GM18498 (cell line): ENCODE measurements around the gene SMCO4.

Experiments used
- ATAC-seq: cut with Tn5 transposase; IDR thresholded peaks from one replicate; pipeline ENCODE4 v1.9.1; 2021; ENCODE audit warnings: mild to moderate bottlenecking, moderate library complexity; ENCODE audit not compliant: unreplicated experiment

The SMCO4 gene

DNA sequence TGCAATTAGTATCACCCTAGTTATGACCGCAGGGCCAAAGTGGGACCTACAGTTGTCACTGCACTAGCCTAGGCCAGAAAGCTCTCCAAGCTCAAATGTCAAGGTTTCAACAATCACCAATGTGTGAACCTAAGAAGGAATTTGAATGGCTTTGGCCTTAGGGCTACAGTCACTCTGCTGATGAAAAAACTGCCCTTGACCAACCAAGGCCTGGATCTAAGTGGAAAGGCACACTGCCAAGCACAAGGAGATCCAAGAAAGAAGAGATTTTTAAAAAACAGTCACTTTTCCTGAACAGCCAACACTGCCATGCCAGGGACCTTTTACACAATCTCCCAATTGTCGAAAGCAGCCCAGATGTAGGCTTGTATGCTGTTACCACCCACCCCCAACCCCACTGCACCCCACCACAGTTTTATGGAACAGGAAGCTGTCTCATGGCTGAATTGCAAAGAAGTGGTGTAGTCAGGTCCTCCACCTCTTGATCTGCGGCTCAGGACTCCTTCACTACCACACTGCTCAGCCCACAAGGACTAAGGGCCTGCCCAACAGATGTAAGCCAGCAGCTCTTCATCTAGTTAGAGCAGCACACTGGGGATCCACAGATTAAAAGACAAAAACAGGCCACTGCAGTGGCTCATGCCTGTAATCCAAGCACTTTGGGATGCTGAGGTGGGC is 32.9 kb downstream of the SMCO4 start:
- ATAC-seq, result no peak

- ATAC-seq, result no peak
These were observed 35.7 kb downstream of the SMCO4 start for GRCh38 chr11:93507517-93507916.

DNA sequence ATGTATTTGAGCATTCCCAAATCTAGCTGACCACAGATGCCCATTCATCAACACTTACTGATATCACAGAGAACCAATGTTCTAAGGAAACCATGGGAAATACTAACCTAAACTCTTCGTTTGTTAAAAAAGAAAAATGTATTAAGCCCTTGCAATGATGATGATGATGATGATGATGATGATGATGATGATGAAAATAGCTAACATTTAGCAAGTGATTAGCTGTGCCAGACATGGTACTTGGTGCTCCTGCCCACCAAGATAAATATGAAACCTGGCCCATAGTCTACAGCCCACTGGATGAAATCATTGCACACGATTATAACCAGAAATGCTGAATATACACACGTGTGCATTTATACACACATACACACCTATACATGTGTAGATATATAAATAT is 37.5 kb downstream of the SMCO4 start:
- ATAC-seq, result no peak

- no peak for ATAC-seq
These were observed 38.8 kb downstream of the SMCO4 start for GRCh38 chr11:93504110-93505095.

- ATAC-seq, result no peak
These were observed 41.3 kb downstream of the SMCO4 start for GRCh38 chr11:93501856-93502255.

DNA sequence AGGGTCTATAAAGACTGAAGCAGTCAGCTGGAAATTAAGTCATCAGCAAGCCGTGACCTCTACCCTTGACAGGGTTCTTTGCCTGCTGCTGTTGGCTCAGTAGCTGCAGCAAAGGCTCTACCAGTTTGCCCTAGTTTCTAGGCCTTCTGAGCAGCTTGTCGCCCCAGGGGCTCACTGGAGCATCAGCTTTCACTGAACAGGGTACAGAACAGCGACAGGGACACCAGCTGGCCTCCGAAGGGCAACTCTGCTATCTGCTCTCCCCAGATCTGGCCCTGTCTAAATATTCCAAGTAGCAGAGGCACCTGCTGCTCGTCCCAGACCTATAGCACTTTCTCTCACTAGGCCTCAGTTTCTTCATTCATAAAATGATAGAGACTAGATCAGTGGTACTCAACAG is 42.4 kb downstream of the SMCO4 start:
- no peak for ATAC-seq

GRCh38 chr11:93498641-93499040 is 44.5 kb downstream of the SMCO4 start:
- ATAC-seq, result no peak

GRCh38 chr11:93498161-93498560 is 45.0 kb downstream of the SMCO4 start:
- no peak for ATAC-seq

- ATAC-seq, result no peak
These were observed 45.6 kb downstream of the SMCO4 start for GRCh38 chr11:93497596-93497995.

GRCh38 chr11:93494357-93494756 is 48.8 kb downstream of the SMCO4 start:
- ATAC-seq, result no peak

DNA sequence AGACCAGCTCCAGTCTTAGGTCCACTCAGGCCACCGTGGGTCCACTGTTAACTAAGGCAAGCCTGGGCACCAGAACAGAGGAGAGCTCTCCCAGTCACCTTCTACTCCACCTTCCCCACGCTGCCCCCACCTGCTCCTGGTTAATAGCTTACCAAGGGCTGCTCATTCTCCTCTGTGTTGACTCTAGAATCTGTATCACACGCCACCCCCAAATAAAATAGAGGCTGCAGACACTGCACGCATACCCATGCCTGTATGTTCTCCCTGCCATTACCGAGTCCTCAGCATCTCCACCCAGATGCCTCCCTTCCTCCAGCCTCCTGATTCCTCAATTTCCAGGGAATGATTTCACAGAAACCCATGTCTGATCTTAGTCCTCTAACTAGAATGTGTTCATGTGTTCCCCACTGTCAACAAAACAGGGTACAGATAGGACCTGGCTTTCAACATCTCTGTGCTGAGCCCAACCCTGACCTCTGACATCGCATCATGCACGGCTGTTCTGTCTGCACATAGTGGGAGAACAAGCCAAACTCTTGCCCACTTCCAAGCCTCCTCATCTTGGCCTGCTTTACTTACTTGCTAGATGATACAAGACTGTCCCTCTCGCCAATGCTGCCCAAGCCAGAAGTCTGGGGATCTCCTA is 49.8 kb downstream of the SMCO4 start:
- ATAC-seq, result no peak

DNA sequence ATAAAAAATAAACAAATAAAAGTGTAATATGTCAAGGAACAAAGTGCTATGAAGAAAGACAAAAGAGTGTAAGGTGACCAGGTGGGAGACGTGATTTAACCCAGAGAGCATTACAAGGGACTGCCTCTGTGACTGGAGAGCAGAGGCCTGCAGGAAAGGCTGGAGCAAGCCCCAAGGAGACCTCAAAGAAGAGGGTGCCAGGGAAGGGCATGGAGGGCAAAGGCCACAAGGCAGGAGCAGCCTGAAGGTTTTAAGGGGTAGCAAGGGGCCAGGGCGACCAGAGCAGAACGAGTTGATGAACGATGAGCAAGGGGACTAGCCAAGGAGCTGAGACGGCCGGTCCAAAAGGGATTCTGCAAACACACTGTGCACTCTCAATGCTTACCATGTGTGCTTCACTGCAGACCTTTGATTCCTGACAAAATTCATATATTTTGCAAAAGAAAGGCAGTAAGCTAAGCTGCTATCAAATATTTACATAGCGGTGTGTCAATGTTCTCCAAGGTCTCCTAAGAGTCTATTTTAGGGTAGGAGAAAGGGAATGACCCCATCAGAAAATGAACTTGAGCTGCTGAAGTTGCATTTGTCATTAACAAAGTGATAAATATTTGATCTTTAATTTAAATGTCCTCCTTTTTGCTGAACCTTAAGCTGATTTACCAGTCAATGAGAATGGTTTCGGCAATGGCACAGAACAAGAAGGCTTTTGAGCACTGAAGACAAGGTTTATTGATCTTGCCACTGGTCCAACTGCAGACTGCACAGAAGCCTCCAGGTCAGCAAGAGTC is 50.5 kb downstream of the SMCO4 start:
- no peak for ATAC-seq

GRCh38 chr11:93491973-93492372 is 51.2 kb downstream of the SMCO4 start:
- ATAC-seq, result no peak

DNA sequence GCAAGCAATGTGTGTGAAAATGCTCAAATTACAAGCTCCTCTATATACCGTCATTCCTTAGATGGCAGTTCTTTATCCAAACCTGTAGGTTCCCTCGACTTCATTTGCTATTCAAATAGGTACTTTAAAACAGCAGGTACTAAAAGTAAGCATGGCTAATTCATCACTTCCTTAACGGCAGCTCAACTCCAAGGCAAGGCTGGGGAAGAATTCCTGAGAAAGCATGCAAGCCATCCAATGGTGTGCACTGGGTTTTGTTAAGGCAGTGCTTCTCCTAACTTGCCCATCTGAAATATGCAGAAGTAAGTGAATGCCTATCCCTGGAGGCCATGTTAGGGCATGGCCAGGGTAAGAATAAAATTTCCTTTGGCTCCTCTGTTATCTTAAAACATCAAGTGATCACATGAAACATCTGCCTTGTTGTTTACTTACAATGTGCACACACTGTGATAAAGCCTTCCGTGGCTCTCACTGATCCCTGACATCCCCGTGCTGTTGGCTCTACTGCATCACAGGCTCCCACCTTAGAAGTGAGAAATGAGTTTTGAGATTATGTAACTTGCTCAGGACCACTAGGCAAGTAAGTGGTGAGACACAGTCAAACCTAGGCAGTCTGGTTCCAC is 52.1 kb downstream of the SMCO4 start:
- ATAC-seq, result no peak

- ATAC-seq, result no peak
These were observed 53.4 kb downstream of the SMCO4 start for GRCh38 chr11:93489841-93490240.

DNA sequence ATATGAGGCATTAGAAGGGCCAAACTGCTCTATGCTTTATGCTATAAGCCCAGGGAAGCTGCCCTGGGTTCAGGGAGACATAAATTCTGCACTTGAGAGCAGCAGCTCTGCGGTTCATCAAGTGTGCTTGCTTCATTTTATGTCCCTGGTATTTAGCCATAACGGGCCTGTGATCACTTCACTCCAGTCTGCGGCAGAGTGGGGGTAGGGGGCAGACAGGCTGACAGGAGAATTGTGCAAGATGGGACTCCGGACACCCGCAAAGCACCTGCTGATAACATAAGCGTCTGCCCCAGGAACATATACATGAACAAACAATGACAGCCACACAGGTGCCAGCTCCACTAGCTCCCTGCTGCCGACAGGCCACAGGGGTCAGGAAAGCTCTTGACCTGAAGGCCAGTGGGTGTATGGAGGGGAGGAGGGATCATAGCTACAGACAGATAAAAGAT is 56.1 kb downstream of the SMCO4 start:
- ATAC-seq, result no peak

GRCh38 chr11:93485983-93486382 is 57.2 kb downstream of the SMCO4 start:
- ATAC-seq, result no peak

DNA sequence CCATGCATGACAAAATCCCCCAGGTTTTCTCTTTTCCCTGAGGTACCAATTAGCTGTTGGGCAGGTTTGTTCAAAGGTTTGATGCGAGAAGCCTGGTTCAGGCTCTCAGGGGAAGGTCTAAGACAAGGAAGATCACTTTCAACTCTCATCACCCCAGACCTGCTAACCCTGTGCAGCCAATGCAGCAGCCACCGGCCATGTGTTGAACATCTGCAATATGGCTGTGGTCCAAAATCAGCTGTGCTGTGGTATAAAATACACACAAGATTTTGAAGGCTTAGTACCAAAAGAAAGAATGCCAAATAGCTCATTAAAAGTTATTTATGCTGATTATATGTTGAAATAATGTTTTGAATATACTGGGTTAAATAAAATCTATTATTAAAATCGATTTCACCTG is 58.5 kb downstream of the SMCO4 start:
- no peak for ATAC-seq

DNA sequence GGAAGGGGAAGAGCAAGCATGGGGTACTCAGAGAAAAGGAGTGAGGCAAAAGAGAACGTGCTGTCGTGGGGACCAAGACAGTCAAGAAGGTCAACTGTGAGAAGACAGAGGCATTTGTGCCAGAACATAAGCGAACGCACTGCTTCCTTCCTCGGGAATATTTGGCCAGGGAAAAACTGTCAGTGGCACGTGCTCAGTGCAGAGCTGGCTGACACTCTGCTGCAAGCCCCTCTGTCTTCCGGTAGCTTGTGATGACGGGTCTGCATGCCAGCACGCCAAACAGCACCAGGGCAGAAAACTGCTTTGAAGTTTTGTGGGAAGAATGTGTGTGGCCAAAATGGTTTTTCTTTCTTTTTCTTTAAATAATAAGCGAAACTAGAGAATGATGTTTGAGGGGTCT is 60.6 kb downstream of the SMCO4 start:
- ATAC-seq, result no peak

GRCh38 chr11:93481696-93482095 is 61.5 kb downstream of the SMCO4 start:
- ATAC-seq, result no peak
